T-helper 2 cell treated with Interferon-gamma antibody and Interleukin-4, amounts not matched to agents 5 μg/mL and 100 μg/mL, for 36 hours (primary cell): ENCODE data around the gene MNAT1.

ENCODE experiments used
- DNase-seq: peaks from one replicate; pipeline ENCODE4 v3.0.0; 2021; ENCODE audit warnings: low spot score
- H3K27ac Mint-ChIP-seq: one replicate; pipeline ENCODE4 v1.8.0; 2021; ENCODE audit warnings: mild to moderate bottlenecking, mixed read lengths
- H3K27me3 Mint-ChIP-seq: one replicate; pipeline ENCODE4 v1.8.0; 2021; ENCODE audit warnings: low read depth, mixed read lengths
- H3K36me3 Mint-ChIP-seq: one replicate; pipeline ENCODE4 v1.8.0; 2021; ENCODE audit warnings: low read depth, mixed read lengths
- H3K4me1 Mint-ChIP-seq: one replicate; pipeline ENCODE4 v1.8.0; 2021; ENCODE audit warnings: low read depth, mixed read lengths
- H3K4me3 Mint-ChIP-seq: one replicate; pipeline ENCODE4 v1.8.0; 2022; ENCODE audit warnings: mild to moderate bottlenecking, moderate library complexity, mixed read lengths
- H3K9me3 Mint-ChIP-seq: one replicate; pipeline ENCODE4 v1.8.0; 2021; ENCODE audit warnings: mixed read lengths

MNAT1 gene

DNA sequence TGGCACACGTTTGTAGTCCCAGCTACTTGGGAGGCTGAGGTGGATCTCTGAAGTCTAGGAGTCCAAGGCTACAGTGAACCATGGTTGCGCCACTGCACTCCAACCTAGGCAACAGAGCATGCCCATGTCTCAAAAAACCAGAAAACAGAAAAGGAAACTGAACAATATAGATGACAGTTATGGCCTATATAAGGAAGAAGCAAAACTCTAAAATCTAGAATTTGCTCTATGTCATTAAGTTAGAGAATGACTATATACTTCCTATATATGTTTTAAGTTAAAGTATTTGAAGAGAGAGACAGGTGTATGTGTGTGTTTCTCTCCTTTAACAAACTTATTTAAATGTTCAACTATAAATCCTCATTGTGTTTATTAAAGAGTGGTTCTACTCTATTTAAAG, 65.8 kb downstream of the MNAT1 start:
- no peaks in the 10 kb centered on the region for H3K27me3 Mint-ChIP-seq
- H3K4me3 Mint-ChIP-seq = no peak overlapping the region
- no peak overlapping the region for H3K27ac Mint-ChIP-seq
- H3K36me3 Mint-ChIP-seq = peaks cover 34% of the 10 kb centered on the region
- H3K4me1 Mint-ChIP-seq = peaks cover 4% of the 10 kb centered on the region
- no peak for DNase-seq
- peaks cover 3% of the 10 kb centered on the region for H3K9me3 Mint-ChIP-seq

DNA sequence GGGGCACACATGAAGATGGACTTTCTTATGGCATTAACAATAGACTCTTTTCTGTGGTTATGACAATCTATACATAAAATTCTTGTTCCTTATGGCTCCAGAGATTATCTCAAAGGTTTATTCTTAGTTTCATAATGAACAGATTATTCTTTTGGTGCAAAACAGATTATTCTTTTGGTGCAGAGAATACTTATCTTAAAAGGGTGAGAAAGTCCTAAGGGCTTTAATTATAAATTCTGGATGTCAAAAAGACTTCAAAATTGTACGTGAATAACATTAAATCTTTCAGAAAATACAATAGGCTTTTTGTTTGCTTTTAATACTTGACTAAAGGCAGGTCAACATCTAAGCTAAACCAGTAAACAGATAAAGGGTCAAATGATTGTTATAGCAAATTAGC, 69.3 kb downstream of the MNAT1 start:
- peaks cover 4% of the 10 kb centered on the region for H3K4me1 Mint-ChIP-seq
- H3K36me3 Mint-ChIP-seq = peaks cover 38% of the 10 kb centered on the region
- H3K9me3 Mint-ChIP-seq = peaks cover 3% of the 10 kb centered on the region
- H3K27ac Mint-ChIP-seq = no peak overlapping the region
- H3K27me3 Mint-ChIP-seq = no peaks in the 10 kb centered on the region
- H3K4me3 Mint-ChIP-seq = no peak overlapping the region
- no peak for DNase-seq

DNA sequence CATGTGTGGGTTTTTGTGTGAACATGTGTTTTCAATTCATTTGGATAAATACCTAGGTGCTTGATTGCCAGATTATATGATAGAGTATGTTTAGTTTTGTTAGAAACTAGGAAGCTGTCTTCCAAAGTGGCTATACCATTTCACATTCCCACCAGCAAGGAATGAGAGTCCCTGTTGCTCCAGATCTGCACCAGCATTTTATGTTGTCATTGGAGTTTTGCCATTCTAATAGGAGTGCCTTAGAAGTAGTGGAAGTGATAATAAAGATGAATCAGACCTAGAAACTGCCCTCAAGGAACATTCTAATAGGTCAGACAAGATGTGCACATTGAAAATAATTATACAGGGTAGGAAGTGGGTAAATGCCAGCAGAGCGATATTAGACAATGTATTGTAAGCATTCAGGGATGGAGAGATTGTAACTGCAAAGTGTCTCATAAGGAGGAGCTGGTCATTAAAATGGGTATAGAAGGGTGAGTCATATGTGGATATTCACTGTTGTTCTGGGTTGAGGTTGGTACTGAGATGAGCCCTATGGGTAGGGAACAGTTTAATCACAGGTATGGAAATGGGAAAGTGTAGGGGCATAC, 71.4 kb downstream of the MNAT1 start:
- H3K36me3 Mint-ChIP-seq = peaks cover 31% of the 10 kb centered on the region
- no peaks in the 10 kb centered on the region for H3K27me3 Mint-ChIP-seq
- no peak overlapping the region for H3K4me3 Mint-ChIP-seq
- H3K9me3 Mint-ChIP-seq = peaks cover 3% of the 10 kb centered on the region
- H3K27ac Mint-ChIP-seq = no peak overlapping the region
- no peak for DNase-seq
- peaks cover 3% of the 10 kb centered on the region for H3K4me1 Mint-ChIP-seq

DNA sequence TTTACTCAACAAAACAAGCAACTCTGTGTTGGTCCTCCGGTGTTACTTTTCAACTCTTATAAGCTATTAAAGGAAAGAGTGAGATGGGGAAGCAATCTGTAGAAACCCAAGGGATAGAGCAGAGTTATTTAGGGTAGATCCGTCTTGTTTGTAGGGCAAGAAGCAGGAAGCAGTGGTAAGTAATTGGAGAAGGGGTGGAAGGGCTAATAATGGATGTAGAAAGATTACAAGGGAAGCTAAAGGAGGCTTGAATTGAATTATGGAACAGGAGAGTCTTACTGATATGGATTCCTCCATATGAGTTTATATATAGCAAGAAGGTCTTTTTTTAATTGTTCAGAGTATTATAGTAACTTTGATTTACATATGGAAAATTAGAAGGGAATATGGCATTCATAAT, 72.7 kb downstream of the MNAT1 start:
- Mint-ChIP-seq H3K36me3 (peaks cover 32% of the 10 kb centered on the region), H3K9me3 (peaks cover 3% of the 10 kb centered on the region), H3K4me3 (no peak overlapping the region), H3K27ac (no peak overlapping the region), H3K27me3 (no peaks in the 10 kb centered on the region), H3K4me1 (peaks cover 3% of the 10 kb centered on the region)
- no peak for DNase-seq

DNA sequence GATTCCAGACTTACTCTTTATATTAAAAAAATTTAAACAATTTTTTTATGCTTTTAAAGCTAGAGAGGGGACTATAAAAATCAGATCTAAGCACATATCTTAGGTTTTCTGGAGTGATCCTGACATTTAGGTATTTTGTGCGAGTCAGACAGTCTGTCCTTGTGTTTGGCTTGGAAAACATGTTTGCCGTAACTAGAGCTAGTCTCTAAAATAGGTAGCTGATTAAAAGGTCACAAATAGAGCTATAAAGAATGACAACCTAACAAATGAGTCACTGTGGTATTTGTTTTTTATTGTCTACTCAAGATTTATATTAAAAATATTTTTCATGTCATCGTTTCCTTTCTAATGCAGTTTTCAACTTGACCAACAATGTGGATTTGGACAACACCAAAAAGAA, 73.4 kb downstream of the MNAT1 start:
- no peaks in the 10 kb centered on the region for H3K9me3 Mint-ChIP-seq
- H3K27me3 Mint-ChIP-seq = no peaks in the 10 kb centered on the region
- no peak overlapping the region for H3K4me3 Mint-ChIP-seq
- H3K27ac Mint-ChIP-seq = no peak overlapping the region
- no peaks in the 10 kb centered on the region for H3K4me1 Mint-ChIP-seq
- DNase-seq = no peak
- peaks cover 36% of the 10 kb centered on the region for H3K36me3 Mint-ChIP-seq

DNA sequence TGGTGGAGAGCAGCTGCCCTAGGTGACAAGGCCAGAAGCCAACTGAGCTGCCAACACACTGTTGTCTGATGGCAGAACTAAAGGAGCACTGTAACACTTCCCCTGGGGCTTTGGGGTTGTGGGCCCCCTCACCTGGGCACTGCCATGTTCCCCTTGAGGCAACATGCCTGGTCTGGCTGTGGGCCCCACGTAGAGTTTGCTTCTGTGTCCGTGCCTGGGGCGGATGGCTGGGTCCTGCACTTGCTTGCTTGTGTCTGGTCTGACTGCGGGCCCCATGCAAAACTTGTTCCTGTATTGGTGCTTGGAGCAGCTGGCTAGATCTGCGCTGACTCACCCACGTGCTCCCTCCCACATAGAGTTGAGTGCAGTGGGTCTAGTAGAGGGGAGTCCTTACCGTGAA, 78.4 kb downstream of the MNAT1 start:
- Mint-ChIP-seq H3K27me3 (no peaks in the 10 kb centered on the region), H3K4me3 (no peak overlapping the region), H3K9me3 (no peaks in the 10 kb centered on the region), H3K36me3 (peaks cover 34% of the 10 kb centered on the region), H3K4me1 (peaks cover 3% of the 10 kb centered on the region), H3K27ac (no peak overlapping the region)
- DNase-seq = no peak

DNA sequence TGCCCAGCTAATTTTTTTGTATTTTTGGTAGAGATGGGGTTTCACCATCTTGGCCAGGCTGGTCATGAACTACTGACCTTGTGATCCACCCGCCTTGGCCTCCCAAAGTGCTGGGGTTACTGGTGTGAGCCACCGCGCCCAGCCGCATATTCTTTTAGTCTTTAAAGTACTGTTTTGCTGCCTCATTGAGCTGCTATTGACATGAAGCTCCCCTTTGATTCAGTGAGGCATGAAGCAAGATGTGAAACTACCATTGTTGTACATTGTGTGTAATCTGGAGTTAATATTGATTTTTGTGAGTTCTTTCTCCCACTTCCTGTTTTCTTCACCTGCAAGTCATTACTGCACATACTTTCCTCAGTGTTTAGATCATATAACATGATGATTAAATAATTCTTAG, 80.8 kb downstream of the MNAT1 start:
- H3K36me3 Mint-ChIP-seq = peaks cover 30% of the 10 kb centered on the region
- H3K4me3 Mint-ChIP-seq = no peak overlapping the region
- H3K4me1 Mint-ChIP-seq = peaks cover 3% of the 10 kb centered on the region
- DNase-seq = no peak
- H3K27me3 Mint-ChIP-seq = no peaks in the 10 kb centered on the region
- no peak overlapping the region for H3K27ac Mint-ChIP-seq
- no peaks in the 10 kb centered on the region for H3K9me3 Mint-ChIP-seq

DNA sequence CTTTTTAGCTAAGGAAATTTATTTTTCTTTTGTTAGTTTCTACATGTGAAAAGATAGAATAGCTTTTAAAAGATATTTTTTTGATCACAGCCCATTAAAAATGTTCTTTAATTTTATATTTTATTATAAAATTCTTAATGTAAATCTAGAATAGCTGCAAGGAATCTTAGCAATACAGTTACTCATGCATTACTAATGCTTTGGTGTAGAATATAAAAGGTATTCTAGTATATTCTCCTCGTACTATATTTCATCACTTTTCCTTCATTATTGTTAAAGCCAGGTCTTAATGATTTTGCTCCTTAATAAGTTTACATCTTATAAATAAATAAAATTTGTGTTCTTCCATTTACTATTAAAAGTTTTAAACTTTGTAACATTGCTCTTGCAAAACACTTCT, 82.6 kb downstream of the MNAT1 start:
- no peak overlapping the region for H3K4me3 Mint-ChIP-seq
- peaks cover 3% of the 10 kb centered on the region for H3K4me1 Mint-ChIP-seq
- no peak overlapping the region for H3K27ac Mint-ChIP-seq
- no peak for DNase-seq
- H3K36me3 Mint-ChIP-seq = peaks cover 22% of the 10 kb centered on the region
- no peaks in the 10 kb centered on the region for H3K9me3 Mint-ChIP-seq
- no peaks in the 10 kb centered on the region for H3K27me3 Mint-ChIP-seq

DNA sequence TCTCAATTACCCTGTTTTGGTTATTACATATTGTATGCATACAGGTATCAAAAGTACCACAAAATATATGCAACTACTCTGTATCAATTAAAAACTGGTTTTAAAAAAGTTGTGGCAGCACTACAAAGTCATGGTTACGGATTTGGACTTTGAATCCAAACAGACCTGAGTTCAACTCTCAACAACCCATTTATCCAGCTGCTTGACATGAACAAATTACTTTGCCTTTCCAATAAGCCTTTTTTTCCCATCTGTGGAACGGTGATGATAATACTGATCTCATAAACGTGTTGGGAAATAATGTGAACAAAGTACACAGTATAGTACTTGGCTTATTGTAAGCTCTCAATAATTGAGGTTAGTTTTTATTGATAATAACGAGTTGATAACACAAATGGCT, 85.0 kb downstream of the MNAT1 start:
- no peak for DNase-seq
- Mint-ChIP-seq H3K36me3 (peaks cover 8% of the 10 kb centered on the region), H3K4me1 (peaks cover 3% of the 10 kb centered on the region), H3K9me3 (no peaks in the 10 kb centered on the region), H3K27ac (no peak overlapping the region), H3K4me3 (no peak overlapping the region), H3K27me3 (no peaks in the 10 kb centered on the region)

DNA sequence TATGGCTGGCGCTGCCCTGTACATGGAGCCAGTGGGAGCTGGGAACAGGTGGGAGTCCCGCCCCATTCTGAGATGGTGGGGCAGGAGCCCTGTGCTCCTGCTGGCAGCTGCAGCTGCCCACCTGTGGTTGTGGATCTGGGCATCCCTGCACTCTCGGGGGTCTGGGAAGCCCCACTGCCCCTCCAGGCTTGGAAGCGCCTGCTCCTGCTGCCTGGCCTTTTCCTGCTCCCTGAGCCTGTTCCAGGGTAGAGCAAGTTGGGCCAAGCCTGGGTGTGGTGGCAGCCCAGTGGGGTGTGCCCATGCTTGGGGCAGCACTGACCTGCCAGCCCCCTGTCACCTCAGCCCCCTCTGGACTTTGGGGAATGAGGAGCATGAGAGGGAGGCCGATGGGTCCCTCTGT, 104.0 kb downstream of the MNAT1 start:
- peaks cover 27% of the 10 kb centered on the region for H3K36me3 Mint-ChIP-seq
- DNase-seq = no peak
- no peak overlapping the region for H3K4me3 Mint-ChIP-seq
- peaks cover 18% of the 10 kb centered on the region for H3K9me3 Mint-ChIP-seq
- H3K27ac Mint-ChIP-seq = no peak overlapping the region
- peaks cover 3% of the 10 kb centered on the region for H3K4me1 Mint-ChIP-seq
- H3K27me3 Mint-ChIP-seq = no peaks in the 10 kb centered on the region

DNA sequence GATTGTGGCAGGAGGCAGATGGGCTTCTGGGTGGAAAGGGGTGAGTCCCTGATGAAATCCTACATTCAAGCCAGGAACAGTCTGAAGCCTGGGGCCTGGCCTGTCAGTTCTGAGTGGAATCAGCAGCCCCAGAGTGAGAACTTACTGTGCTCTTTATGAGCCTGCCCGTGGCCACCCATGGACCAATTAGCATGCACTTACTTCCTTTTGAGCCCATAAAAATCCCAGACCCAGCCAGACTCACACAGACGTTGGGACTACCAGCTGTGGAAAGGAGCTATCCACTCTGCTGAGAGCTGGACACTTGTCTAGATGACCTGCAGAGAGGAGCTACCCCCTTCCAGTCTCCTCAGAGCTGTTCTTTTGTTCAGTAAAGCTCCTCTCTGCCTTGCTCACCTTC, 104.5 kb downstream of the MNAT1 start:
- DNase-seq = no peak
- Mint-ChIP-seq H3K9me3 (peaks cover 14% of the 10 kb centered on the region), H3K4me1 (peaks cover under 1% of the 10 kb centered on the region), H3K27ac (no peak overlapping the region), H3K4me3 (no peak overlapping the region), H3K27me3 (no peaks in the 10 kb centered on the region), H3K36me3 (peaks cover 23% of the 10 kb centered on the region)

DNA sequence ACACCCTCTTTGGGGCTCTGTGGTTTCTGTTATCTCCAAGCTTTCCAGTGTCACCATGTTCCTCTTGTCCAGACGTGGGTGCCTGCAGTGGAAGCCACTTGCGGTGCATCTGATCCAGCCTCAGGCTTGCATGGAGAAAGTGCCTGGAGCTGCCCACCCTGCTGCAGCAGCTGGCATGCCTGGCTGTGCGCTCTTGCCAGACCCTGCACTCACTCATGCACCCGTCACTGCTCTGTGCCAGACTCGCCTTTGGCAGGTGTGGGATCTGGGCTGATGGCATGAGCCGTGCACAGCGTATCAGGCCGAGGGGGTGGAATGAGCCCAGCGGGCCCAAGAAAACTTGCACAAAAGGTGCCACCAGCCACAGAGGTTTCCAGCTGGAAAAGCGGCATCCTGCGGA, 105.1 kb downstream of the MNAT1 start:
- DNase-seq = no peak
- Mint-ChIP-seq H3K36me3 (peaks cover 23% of the 10 kb centered on the region), H3K9me3 (peaks cover 10% of the 10 kb centered on the region), H3K4me1 (no peaks in the 10 kb centered on the region), H3K27ac (no peak overlapping the region), H3K27me3 (no peaks in the 10 kb centered on the region), H3K4me3 (no peak overlapping the region)

DNA sequence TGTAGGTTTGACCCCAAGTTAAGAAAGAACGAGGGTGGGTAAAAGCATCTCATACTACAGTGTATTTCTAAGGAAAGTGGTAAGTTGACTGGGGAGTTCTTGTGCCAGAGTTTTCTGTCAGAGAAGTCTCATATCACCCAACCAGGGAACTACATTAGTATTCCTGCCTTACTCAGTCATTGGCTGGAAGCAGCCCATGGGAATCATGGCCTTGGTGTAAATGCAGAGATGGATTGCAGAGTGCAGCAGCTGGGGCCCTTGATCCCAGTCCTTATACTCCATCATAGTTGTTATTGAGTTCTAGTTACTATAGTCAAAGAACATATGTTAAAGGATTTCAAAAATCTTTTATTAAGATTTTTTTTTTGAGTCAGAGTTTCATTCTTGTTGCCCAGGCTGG, 105.8 kb downstream of the MNAT1 start:
- Mint-ChIP-seq H3K27me3 (no peaks in the 10 kb centered on the region), H3K9me3 (peaks cover 5% of the 10 kb centered on the region), H3K27ac (no peak overlapping the region), H3K36me3 (peaks cover 22% of the 10 kb centered on the region), H3K4me3 (no peak overlapping the region), H3K4me1 (no peaks in the 10 kb centered on the region)
- DNase-seq = no peak

DNA sequence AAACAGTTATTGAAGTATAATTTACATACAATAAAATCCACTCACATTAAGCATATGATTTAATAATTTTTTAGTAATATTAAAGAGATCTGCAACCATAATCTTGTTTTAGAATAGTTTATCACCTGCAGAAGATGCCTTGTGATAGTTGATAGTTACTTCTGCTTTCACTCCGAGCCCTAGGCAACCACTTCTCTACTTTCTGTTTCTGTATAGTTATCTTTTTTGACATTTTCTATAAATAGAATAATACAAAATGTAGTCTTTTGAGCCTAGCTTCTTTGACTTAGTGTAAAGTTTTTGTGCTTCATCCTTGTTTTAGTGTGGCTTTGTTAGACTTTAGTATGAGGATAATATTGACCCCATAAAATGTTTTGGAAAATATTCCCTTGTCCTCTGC, 111.0 kb downstream of the MNAT1 start:
- Mint-ChIP-seq H3K36me3 (peaks cover 36% of the 10 kb centered on the region), H3K4me1 (peaks cover 5% of the 10 kb centered on the region), H3K4me3 (no peak overlapping the region), H3K9me3 (peaks cover 29% of the 10 kb centered on the region), H3K27me3 (no peaks in the 10 kb centered on the region), H3K27ac (no peak overlapping the region)
- no peak for DNase-seq

DNA sequence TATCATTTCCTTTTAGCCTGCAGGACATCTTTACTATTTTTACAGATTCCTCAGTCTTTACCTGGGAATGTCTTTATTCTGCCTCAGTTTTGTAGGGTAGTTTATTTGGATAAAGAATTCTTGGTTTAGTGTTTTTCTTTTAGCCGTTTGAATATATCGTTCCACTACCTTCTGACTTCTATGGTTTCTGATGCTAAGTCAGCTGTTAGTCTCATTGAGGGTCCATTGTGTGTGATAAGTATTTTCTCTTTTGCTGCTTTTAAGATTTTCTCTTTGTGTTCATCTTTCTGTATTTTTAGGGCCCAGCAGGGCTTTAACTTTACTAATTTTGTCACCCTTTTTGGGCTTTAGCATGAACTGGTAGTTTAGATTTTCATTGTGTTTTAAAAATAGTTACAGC, 113.5 kb downstream of the MNAT1 start:
- no peaks in the 10 kb centered on the region for H3K27me3 Mint-ChIP-seq
- peaks cover 44% of the 10 kb centered on the region for H3K9me3 Mint-ChIP-seq
- H3K36me3 Mint-ChIP-seq = peaks cover 52% of the 10 kb centered on the region
- DNase-seq = no peak
- H3K4me3 Mint-ChIP-seq = no peak overlapping the region
- H3K4me1 Mint-ChIP-seq = peaks cover 5% of the 10 kb centered on the region
- no peak overlapping the region for H3K27ac Mint-ChIP-seq
